Stimulated activated CD8-positive, alpha-beta memory T cell treated with anti-CD3 and anti-CD28 coated beads, Interleukin-2, amount 100 ng/mL, for 48 hours (primary cell): Measurements from ENCODE around the gene ASTN1.

Experiments
- DNase-seq, 2 donors: peaks; one replicate each; pipeline ENCODE4 v3.0.0-alpha.2; 2020; ENCODE audit warnings: low read depth in 2 of 2

Gene ASTN1

GRCh38 chr1:176931526-176931925 is 233.0 kb downstream of the ASTN1 start:
- no peak for DNase-seq

GRCh38 chr1:176926330-176927086 is 238.0 kb downstream of the ASTN1 start:
- no peak for DNase-seq

- no peak for DNase-seq
These were observed 239.3 kb downstream of the ASTN1 start for GRCh38 chr1:176925223-176925622.

- no peak for DNase-seq
These were observed 241.2 kb downstream of the ASTN1 start for GRCh38 chr1:176923283-176923682.

GRCh38 chr1:176919386-176920378 is 244.8 kb downstream of the ASTN1 start:
- no peak for DNase-seq

- no peak for DNase-seq
These were observed 258.9 kb downstream of the ASTN1 start for GRCh38 chr1:176905648-176906047.

- no peak for DNase-seq
These were observed 260.3 kb downstream of the ASTN1 start for GRCh38 chr1:176904057-176904751.

GRCh38 chr1:176903474-176903873 is 261.0 kb downstream of the ASTN1 start:
- DNase-seq, result no peak

GRCh38 chr1:176899321-176899720 is 265.2 kb downstream of the ASTN1 start:
- no peak for DNase-seq

- peak; percentile 24 to 42 for DNase-seq
These were observed 266.9 kb downstream of the ASTN1 start for GRCh38 chr1:176897350-176898236.

- DNase-seq, result no peak
These were observed 268.3 kb downstream of the ASTN1 start for GRCh38 chr1:176896216-176896615.

GRCh38 chr1:176894450-176894849 is 270.1 kb downstream of the ASTN1 start:
- DNase-seq, result no peak

- no peak for DNase-seq
These were observed 270.7 kb downstream of the ASTN1 start for GRCh38 chr1:176893625-176894352.

GRCh38 chr1:176888471-176889032 is 276.0 kb downstream of the ASTN1 start:
- no peak for DNase-seq

GRCh38 chr1:176885751-176886150 is 278.8 kb downstream of the ASTN1 start:
- DNase-seq, result no peak

- DNase-seq, result no peak
These were observed 279.2 kb downstream of the ASTN1 start for GRCh38 chr1:176885341-176885740.

- no peak for DNase-seq
These were observed 279.6 kb downstream of the ASTN1 start for GRCh38 chr1:176884911-176885310.

- DNase-seq, result no peak
These were observed 280.2 kb downstream of the ASTN1 start for GRCh38 chr1:176884286-176884685.

GRCh38 chr1:176880955-176881595 is 283.4 kb downstream of the ASTN1 start:
- peak; percentile 18 to 37 for DNase-seq
